ENCODE measurements around the gene RNF144B.
"Not testable (repeated sequence)": the region's sequence is repeated elsewhere in the genome, so short reads cannot be mapped to it uniquely, and the experiment has no call there.

RNF144B gene

DNA sequence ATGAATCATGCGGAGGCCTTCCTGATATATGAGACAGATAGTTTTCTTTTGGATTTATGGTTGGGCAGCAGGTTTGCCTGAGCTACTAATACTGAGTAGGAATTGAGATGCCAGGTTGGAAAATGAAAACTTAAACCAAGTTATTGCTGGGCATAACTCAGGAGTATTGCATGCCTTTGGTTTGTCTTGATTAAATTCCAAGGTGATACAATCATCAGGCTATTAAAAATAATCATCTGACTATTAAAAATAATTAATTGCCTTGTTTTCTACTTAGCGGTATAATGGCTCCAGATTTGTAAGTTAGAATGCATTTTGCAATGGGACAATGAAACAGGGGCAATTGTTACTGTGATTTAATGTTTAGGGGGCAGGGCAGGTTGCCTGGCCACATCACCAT lies 15.5 kb upstream of the RNF144B start:
- no peak for DNase-seq (ENCODE audit: low spot score)

DNA sequence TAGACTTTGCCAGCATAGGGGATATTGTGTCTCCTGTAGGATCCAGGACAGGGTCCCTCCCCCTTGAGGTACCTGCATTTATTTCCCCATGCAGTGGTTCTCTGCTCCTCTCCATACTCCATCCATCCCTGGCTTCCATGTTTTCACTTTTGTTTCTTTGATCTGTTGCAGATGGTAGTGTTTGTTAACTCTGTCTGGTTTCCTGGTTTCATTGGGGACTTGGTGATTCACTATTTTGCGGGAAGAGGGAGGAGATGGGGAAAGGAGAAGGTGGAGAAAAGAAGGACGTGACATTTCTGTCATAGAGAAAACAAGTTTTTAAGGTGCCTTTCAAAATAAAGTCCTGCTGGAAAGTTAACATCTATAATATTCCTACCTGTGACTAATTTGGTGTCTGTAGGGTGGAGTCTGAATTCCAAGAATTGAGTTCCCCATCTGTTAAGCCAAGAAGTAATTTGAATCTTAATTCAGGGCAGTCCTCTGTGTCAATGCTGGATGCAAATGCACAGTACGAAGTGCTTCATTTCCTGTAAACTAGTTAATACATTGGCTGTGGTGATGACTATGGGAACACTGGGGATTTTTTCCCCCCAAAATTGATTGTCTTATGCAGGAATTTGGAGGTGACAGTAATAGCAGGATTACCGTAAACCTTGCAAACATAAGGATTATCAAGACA lies 6.9 kb upstream of the RNF144B start:
- no peak for DNase-seq (ENCODE audit: low spot score)

DNA sequence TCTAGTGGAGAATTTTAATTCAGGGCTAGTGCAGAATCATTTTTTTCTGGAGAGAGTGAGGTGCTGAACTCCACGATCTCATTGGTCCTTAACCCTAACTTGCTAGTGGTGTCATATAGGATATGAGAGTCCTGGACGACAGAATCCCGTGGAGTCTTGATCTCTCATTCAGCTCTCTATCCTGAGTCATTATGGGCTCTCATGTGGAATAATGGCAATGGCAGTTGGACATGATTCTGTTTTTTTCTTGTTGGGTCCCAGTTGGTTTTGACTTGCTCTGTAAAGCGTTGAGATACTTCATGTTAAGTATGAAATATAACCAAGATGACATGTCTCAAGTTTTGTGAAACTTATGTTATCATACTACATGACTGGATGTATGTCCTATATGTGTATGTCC lies 6.3 kb upstream of the RNF144B start:
- DNase-seq (ENCODE audit: low spot score), result no peak

DNA sequence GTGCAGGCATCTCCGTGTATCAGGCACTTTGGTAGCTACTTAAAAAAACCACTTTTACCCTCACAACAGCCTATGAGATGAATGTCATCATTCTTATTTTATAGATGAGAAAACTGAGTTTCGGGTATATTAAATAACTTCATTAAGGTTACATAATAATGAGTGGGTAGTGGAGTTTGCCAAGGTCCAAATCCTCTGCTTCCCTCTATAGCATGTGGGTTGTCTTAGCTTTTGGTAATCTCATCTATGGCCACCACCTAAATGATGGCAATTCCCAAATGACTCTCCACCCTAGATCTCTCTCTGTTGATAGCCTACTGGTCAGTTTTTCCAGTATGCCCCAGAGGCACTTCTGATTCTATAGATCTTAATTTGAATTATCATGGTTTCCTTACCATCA lies 3.7 kb upstream of the RNF144B start:
- no peak for DNase-seq (ENCODE audit: low spot score)

DNA sequence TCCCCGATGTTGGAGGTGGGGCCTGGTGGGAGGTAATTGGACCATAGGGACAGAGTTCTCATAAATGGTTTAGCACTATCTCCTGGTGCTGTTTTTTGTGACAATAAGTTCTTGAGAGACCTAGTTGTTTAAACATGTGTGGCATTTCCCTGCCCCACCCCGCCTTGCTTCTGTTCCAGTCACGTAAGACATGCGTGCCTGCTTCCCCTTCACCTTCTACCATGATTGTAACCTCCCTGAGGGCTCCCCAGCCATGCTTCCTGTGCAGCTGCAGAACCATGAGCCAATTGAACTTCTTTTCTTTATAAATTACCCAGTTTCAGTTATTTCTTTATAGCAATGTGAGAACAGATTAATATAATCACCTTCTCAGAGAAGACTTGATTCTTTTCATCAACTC lies 2.5 kb upstream of the RNF144B start:
- DNase-seq (ENCODE audit: low spot score), result no peak

DNA sequence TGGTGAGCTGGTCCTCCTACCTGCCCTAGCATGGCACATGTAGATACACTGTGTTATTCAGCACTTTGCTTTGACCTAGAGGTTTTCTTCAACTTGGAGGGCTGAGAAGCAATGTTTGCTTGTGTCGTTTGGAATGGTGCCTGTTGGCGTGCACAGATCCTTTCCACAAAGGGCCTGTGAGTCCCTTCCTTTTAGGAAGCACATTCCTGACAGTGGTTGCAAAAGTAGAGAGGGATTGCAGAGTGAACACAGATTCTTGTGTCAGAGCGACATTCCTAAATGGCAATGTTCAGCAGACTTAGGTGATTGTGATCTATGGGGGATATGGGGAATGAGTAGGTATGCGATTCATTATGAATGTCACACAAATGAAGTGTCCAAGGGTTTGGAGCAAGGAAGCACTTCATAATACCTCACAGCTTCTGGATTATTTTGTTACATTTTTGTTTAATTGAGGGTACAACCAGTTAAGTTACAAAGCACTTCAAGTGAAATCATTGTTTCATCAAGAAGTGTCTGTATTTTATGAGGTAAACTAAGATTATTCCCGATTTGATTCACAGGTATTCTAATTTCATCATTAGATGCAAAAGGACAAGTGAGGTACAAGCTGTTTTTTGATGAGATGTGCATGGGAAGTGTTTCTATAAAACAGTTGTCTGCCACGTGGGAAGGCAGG lies 713 bp upstream of the RNF144B start:
- DNase-seq (ENCODE audit: low spot score), result no peak

DNA sequence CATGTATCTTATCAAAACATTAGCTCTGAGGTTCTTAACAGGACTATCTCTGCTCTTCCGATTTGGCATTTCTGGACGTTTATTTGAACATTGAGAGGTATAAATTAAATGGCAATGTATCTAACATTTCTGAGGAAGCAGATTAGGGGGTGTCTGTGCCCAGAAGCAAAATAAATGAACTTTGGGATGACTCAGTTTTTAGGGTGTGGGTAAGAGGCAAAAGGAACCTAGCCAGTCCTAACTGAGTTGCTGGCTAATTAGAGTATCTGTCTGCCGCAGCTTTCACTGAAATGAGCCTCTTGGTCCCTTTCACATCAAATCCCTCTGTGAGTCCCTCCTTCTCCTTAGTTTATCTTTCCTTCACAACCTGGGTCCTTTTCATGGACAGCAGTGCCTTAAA lies 1.1 kb downstream of the RNF144B start:
- no peak for DNase-seq (ENCODE audit: low spot score)

DNA sequence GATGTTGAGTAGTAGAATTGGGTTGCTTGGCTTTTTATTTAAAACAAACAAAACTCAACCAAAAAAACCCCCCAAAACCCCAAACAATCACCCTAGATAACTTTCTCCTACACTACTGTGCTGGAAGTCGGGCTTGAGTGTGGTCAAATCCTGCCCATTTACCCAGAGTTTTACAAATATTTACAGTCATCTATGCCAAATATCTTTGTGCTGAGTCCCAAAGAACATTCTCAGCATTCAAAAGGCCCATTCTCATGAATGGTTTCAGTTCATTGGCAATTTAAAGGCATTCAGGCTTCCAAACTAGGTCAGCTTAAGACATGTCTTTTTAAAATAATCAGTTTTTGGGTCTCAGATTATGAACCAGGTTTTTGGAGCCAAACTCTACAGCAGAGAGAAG lies 1.8 kb downstream of the RNF144B start:
- DNase-seq (ENCODE audit: low spot score), result peak; percentile 4

DNA sequence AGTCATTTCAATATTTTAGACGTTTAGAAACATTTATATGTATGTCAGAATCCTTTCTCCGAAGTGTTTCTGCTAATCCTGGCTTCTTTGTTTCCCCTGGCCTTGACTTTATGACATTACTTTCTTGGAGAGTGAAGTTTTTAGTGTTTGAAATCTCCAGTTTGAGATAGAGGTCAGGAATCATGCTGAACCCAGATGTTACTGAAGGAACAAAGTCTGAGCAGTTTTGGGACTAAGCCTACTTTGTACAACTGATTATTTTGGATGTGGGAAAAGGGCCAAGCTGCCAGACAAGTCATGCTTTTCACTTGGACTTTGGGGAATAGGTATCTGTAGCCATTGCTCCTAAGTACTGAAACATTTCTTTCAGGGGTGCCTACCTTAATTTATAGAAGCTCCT lies 2.3 kb downstream of the RNF144B start:
- no peak for DNase-seq (ENCODE audit: low spot score)

DNA sequence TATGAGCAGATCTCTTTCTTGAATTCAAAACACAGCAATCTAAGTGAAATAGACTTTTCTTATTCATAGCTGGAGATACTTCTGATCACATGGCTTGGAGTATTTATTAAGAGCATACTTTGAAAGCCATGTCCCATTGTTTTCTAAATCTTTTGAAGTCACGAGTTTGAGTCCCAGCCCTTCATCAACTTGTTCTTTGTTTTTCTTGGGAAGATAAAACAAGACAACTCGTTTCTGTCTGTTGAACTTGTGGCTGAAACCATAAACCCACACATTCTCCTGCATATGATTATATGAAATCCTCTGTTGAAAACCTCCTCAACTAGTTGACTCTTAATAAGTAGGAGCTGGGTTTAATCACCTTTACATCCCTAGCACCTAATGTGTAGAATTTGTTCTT lies 3.3 kb downstream of the RNF144B start:
- no peak for DNase-seq (ENCODE audit: low spot score)

DNA sequence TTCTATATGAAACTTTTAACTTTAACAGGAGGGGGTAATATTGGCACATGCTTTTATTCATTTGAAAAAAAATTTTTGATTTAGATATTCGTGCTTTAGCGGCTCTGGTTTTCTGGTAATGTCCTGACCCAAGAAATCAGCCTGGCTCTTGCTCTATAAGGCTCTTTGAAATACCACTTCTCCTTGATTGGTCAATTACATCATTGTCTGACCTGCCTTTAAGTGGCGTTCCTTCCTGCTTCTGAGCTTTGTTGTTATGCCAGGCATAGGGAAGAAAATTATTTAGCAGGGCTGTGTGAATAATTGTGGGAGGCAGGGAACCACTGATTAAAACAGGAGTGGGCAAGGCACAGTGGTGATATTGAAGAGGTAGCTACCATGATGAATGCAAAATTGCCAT lies 3.9 kb downstream of the RNF144B start:
- DNase-seq (ENCODE audit: low spot score), result no peak

DNA sequence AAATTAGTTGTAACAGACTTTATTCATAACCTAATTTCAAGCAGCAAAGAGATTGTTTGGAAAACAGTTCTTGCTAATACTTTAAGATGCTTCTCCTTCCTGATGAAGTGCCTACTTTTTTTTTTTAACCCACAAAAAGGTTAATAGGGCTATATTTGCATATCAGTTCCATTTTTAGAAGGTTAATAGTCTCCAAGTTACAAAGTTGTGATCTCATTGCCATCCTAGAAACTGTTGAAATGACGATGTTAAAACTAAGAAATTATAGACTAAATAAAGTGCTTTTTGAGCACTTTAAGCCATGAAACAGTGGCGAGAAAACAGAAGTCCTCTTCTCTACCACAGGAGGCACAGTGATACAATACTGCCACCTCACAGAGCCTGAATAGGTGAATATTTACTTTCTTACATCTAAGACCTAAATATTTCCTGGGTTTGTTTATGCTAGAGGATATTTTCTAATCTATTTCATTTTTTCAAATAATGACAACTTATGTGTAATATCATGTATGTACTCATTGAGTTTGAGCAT lies 5.3 kb downstream of the RNF144B start:
- DNase-seq (ENCODE audit: low spot score), result no peak

DNA sequence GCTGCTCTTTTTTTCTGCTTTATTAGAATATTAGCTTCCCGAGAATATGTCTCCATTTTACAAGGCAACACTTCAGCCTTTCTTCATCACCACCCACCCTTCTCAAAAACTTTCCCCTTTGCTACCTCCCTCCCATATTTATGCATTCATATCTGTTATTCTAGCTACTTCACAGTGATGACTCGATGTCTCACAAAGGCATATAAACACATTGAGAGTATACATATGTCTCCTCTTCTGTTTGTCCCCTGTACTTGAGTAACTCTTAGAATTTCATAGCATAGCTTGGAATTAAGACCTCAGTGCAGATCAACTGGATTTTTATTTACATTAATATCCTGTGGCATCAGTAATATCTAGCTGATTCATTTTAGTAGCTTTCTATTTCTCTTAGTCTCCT lies 6.5 kb downstream of the RNF144B start:
- no peak for DNase-seq (ENCODE audit: low spot score)

DNA sequence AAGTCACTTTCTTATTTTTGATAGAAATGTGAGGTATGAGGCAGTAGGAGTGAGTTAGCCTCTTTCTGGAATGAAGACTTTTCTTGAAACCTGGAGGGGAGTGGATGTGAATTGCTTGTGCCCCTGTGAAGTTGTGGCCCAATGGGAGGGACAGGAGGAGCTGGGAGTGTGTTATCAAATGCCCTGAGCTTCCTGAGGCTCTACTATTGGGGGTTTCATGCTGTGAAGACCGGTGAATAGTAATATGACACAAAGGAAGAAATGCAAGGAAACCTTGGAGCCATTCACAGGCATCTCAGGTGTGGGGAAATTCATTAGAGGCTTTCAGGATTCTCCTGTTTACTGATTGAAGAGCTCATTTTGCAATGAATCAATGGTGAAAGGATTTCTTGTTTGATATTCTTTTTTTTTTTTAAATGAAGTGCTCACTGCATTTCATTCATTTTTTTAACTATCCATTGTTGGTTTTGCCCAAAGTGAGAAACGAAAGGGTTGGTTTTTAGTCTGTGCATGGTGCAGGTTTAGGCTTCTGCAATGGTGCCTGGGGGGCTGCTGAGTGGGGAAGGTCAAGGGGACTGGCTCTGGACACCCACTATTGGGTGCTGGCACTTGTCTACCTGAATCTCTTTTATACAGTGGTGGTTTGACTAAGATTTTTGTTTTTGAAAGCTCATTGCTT lies 8.2 kb downstream of the RNF144B start:
- DNase-seq (ENCODE audit: low spot score), result no peak

DNA sequence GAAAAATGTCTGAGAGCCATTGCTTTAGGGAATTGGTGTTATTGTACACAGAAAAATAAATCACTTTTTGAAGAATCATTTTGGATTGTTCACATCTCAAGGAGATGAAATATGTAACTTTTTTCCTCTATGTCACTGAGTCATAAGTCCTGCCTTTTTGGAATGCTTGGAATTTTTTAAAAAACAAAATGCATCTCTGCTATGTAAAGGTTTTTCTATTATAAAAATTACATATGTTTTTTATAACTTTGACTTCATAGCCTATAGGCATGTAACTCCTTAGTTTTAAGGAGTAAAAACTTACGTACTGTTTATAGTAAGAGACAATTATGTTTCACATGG lies 8.7 kb downstream of the RNF144B start:
- no peak for DNase-seq (ENCODE audit: low spot score)

DNA sequence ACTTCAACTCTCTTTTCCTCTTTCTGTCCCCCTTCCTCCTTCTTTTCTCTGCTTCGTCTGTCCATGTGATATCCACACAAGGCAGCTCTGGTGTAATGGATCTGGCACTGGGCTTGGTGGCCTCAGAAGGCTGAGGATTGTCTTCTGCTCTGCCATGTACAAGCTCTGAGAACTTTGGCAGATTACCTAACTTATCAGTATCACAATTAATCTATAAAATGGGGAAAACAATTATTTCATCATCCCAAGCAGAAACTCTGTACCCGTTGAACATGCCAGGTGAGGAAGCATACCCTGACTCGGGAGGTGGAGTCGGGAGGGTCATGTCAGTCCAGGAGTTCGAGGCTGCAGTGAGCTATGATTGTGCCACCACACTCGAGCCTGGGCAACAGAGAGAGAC lies 10.6 kb downstream of the RNF144B start:
- DNase-seq (ENCODE audit: low spot score), result no peak

DNA sequence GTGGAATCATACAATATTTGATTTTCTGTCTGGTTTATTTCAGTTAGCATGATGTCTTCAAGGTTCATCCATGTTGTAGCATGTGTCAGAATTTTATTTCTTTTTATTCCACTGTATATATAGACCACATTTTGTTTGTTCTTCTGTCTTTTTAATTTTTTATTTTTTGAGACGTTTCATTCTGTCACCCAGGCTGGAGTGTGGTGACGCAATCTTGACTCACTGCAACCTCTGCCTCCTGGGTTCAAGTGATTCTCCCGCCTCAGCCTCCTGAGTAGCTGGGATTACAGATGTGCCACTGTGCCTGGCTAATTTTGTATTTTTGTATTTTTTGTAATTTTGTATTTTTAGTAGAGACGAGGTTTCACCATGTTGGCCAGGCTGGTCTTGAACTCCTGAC lies 11.1 kb downstream of the RNF144B start:
- DNase-seq (ENCODE audit: low spot score), result not testable (repeated sequence)

DNA sequence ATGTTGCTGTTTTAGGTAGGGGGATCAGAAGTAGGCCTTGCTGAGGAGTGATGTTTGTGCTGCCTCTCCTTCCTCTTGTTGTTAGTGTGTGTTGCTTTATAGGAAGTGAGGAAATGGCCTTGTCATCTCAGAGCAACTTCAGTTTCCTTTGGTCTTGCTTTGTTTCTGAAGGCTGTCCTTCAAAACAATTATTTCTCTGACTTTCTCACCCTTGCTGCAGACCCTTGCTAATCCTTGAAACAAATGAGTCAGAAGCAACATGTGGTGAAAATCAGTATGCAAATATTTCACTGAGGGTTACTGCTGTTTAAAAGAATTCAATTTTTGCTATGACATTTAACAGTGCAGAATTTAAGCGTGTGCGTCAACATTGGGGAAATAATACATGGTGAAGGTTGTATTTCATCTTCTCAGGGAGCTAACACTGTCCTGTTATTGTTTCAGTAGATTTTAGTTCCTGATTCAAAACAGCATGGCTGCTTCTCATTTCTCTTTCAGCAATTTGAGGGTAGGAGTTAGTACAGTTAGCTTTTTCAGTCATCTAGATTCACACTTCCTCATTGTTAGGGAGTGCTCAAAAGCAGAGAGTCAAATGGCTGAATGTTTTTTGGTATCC lies 13.8 kb downstream of the RNF144B start:
- DNase-seq (ENCODE audit: low spot score), result no peak

DNA sequence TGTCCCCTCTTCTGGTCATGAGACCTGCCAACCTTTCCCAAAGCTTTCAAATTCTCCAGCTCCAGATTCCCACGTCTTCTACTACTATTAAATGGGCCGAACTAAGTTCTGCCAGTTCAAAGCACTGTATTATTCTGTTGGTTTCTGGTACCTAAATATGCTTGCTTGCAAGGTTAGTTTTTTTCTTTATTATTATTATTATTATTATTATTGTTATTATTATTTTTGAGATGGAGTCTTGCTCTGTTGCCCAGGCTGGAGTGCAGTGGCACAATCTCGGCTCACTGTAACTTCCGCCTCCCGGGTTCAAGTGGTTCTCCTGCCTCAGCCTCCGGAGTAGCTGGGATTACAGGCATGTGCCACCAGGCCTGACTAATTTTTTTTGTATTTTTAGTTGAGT lies 17.8 kb downstream of the RNF144B start:
- not testable (repeated sequence) for DNase-seq (ENCODE audit: low spot score)

DNA sequence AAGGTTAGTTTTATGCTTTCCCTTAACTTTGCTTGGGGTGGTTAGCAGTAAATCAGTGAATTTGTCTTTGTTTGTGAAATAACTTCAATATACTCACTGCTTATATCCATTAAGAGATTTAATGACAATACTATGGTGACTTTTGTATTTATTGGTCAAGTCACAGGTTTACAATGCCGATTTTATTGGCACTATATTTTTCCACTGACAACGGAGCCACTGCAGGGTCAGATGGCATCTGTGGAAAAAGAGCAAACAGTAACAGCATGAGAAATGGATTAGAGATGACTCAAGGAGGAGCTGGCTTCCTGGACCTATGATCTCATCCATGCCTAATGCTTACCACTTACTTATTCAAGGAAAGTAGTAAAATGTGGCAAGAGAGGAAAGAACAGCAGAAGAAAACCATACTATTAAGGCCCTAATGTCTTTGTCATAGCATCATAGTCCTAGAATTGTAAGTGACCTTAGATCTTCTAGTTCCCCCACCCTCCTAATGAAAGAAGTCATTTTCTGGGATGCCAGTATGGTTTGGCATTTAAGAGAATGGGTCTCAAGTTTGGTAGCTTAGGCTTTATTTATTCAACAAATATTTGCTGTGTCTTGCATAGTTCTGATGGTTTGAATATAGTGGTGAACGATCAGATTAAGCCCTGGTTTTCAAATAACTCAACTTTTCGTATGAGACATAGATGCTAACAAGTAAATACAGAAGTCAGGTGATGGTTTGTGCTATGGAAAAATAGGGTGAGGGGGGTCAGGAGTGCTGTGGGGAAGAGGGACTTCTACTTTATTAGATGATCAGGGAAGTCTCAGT lies 18.5 kb downstream of the RNF144B start:
- DNase-seq (ENCODE audit: low spot score), result no peak

DNA sequence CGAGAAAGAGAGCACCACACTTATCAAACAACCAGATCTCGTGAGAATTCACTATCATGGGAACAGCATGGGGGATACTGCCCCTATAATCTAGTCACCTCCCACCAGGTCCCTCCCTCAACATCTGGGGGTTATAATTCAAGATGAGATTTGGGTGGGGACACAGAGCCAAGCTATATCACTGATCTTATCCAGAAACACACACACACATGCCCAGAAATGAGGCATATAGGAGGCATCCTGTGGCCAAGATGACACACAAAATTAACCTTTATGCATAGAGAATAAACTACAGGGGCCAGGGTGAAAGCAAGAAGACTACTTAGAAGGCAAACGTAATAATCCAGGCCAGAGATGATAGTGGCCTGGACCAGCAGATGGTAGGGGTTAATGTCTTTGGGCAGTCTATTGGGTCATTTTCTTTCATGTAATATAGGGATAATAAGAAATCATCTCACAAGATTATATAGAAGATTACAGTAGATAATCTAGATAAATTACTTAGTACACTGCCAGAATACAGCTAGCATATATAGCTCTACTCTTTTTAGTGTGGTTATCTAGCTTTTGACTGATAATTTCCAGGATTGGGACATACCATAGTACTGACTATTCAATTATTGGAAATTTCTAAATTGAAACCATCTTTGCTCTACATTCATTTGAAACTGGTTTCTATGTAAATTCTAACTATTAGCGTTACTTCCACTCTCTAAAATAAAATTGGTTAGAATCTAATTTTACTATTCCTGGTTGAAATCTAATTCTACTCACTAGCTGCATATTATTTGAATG lies 20.0 kb downstream of the RNF144B start:
- no peak for DNase-seq (ENCODE audit: low spot score)

All from cerebellar cortex (tissue), 1 donor.